ENCODE results near the gene B3GNT3.
A peak's percentile ranks its signal among the peaks of the same experiment; 100 is the strongest.

GRCh38 chr19:17784201-17785008 lies 10.5 kb upstream of the B3GNT3 start:
- TF ChIP-seq SIN3A (conservative IDR thresholded peaks at IDR 0.05 in 1 of 2, IDR thresholded peaks at IDR 0.05 in 1 of 2; ENCODE audit: low read depth in 1 of 2, low read length in 2 of 2) = 0 out of 4 replicates have a peak, but pooled peaks of 1 of the 2 experiments have one; percentile 53
- no peak for TF ChIP-seq POLR2AphosphoS5 (IDR thresholded peaks at IDR 0.05; ENCODE audit: low read depth, low read length)
- TF ChIP-seq CTCF (IDR thresholded peaks at IDR 0.05; ENCODE audit: control extremely low read depth in 1 of 3, insufficient read depth in 1 of 3, low read depth in 1 of 3, low read length in 3 of 3) = peak; percentile 66 to 89 (median 87)
